RWPE2 (cell line): ENCODE data around the gene OPRD1.

Experiments used
- ATAC-seq: fragments of 200-7000 bp; cut with Tn5 transposase; 3 replicates; pipeline ENCODE4 v1.9.1; 2021; ENCODE audit warnings: low read depth
- DNase-seq: peaks from one replicate; pipeline ENCODE4 v3.0.0-alpha.2; 2020; ENCODE audit warnings: low spot score
- H3K27ac ChIP-seq: fragments of 450-650 bp; 2 replicates; pipeline ENCODE4 v1.5.1; 2017; ENCODE audit warnings: mild to moderate bottlenecking; ENCODE audit not compliant: poor library complexity, severe bottlenecking
- H3K27me3 ChIP-seq: fragments of 250-450 bp; sonication (Bioruptor Pico); 2 replicates; pipeline ENCODE4 v1.5.1; 2021; ENCODE audit warnings: mild to moderate bottlenecking, moderate library complexity; ENCODE audit not compliant: insufficient read depth, poor library complexity, severe bottlenecking
- H3K36me3 ChIP-seq: fragments of 250-450 bp; sonication (Bioruptor Pico); 2 replicates; pipeline ENCODE4 v1.5.1; 2020; ENCODE audit warnings: low read depth, mild to moderate bottlenecking, moderate library complexity
- H3K4me1 ChIP-seq: fragments of 250-450 bp; sonication (Bioruptor Pico); 2 replicates; pipeline ENCODE4 v1.5.1; 2021; ENCODE audit warnings: mild to moderate bottlenecking, moderate library complexity; ENCODE audit not compliant: insufficient read depth, poor library complexity, severe bottlenecking
- H3K4me3 ChIP-seq: fragments of 250-450 bp; sonication (Bioruptor Pico); 2 replicates; pipeline ENCODE4 v1.5.1; 2021; ENCODE audit warnings: mild to moderate bottlenecking, moderate library complexity; ENCODE audit not compliant: severe bottlenecking
- H3K9me3 ChIP-seq: fragments of 250-450 bp; sonication (Bioruptor Pico); 2 replicates; pipeline ENCODE4 v1.5.1; 2021; ENCODE audit warnings: mild to moderate bottlenecking, moderate library complexity; ENCODE audit not compliant: severe bottlenecking
- CTCF ChIP-seq: fragments of 450-650 bp; IDR thresholded peaks from one replicate; pipeline ENCODE4 v1.5.1; 2017; ENCODE audit warnings: mild to moderate bottlenecking, moderate library complexity; ENCODE audit not compliant: poor library complexity, severe bottlenecking

The OPRD1 gene

DNA sequence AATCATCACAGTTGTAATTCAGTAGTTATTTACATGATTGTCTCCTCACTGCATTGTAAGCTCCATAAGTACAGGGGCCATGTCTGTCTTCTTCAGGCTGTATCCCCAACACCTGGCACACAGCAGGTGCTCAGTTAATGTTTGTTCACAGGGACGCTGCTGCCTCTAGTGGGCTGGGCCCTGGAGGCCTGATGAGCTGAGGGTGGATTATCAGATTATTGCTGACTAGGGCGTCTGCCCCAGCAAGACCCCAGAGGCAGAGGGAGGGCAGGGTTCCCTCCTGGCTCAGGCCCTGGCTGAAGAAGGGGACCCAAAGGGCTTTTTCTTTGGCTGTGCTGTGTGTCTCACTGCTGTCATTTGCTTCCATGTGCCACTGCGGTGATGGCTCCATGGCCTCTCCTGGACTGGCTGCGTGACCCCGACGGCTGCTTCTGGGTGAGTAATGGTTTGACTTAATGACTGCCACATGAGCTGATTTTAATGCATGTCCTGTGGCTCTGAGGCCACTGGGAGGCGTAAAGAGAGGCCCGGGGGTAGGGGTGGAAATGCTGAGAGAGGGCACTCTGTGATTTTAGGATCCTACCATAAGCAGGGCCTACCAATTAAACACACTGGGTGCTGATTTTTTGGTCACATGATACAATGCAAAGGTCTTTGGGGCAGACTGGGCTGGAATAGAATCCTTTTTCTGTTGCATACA lies 81.6 kb downstream of the OPRD1 start:
- ATAC-seq (peak; percentile 19; the same call in 1 of the 3 replicates), DNase-seq (no peak)
- no peaks in the 10 kb centered on the region for H3K27me3 ChIP-seq
- no peaks in the 10 kb centered on the region for H3K36me3 ChIP-seq
- no peaks in the 10 kb centered on the region for H3K9me3 ChIP-seq
- no peak overlapping the region for H3K4me3 ChIP-seq
- no peaks in the 10 kb centered on the region for H3K4me1 ChIP-seq
- peak; percentile 11 for TF ChIP-seq CTCF
- H3K27ac ChIP-seq: no peak overlapping the region

GRCh38 chr1:28894785-28895184 lies 82.8 kb downstream of the OPRD1 start:
- no peak for ATAC-seq
- H3K9me3 ChIP-seq: no peaks in the 10 kb centered on the region
- no peak for DNase-seq

GRCh38 chr1:28895896-28896608 lies 84.1 kb downstream of the OPRD1 start:
- H3K4me1 ChIP-seq: no peaks in the 10 kb centered on the region
- no peak for DNase-seq
- no peak overlapping the region for H3K27ac ChIP-seq
- no peak overlapping the region for H3K4me3 ChIP-seq
- no peak for TF ChIP-seq CTCF
- no peak for ATAC-seq
- H3K9me3 ChIP-seq: no peaks in the 10 kb centered on the region
- H3K27me3 ChIP-seq: no peaks in the 10 kb centered on the region
- H3K36me3 ChIP-seq: no peaks in the 10 kb centered on the region

More at GRCh38 chr1:28894785-28895184, 82.8 kb downstream of the OPRD1 start:
- H3K27ac ChIP-seq: no peak overlapping the region
- no peak overlapping the region for H3K4me3 ChIP-seq
- H3K4me1 ChIP-seq: no peaks in the 10 kb centered on the region
- no peak for TF ChIP-seq CTCF
- no peaks in the 10 kb centered on the region for H3K27me3 ChIP-seq
- no peaks in the 10 kb centered on the region for H3K36me3 ChIP-seq

DNA sequence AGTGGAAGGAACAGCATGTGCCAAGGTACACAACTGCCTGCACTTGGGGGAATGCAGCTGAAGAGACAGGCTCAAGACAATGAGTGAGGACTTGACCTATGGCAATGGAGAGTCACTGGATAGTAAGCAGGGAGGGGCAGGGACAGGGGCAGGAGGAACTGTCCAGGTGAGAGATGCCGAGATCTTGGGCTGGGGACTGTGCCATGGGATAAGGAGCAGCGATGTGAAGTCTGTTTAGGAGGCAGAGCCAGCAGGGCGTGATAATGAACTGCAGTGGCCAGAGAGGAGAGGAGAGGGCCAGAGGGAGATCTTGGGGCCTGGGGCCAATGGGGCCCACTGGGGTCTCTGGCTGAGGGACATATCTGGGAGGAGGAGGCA lies 84.6 kb downstream of the OPRD1 start:
- no peak overlapping the region for H3K4me3 ChIP-seq
- DNase-seq (no peak), ATAC-seq (no peak)
- no peaks in the 10 kb centered on the region for H3K27me3 ChIP-seq
- H3K9me3 ChIP-seq: no peaks in the 10 kb centered on the region
- no peak for TF ChIP-seq CTCF
- no peaks in the 10 kb centered on the region for H3K36me3 ChIP-seq
- H3K4me1 ChIP-seq: no peaks in the 10 kb centered on the region
- H3K27ac ChIP-seq: no peak overlapping the region

- Histone ChIP-seq H3K9me3 (no peaks in the 10 kb centered on the region), H3K4me1 (no peaks in the 10 kb centered on the region), H3K27ac (no peak overlapping the region), H3K4me3 (no peak overlapping the region), H3K27me3 (no peaks in the 10 kb centered on the region), H3K36me3 (no peaks in the 10 kb centered on the region)
- ATAC-seq (no peak), DNase-seq (no peak)
- TF ChIP-seq CTCF: no peak
These were observed 85.8 kb downstream of the OPRD1 start for GRCh38 chr1:28897789-28898188.
